HS-27A (cell line): Measurements from ENCODE around the gene MED9.

Experiments
- DNase-seq: peaks from one replicate; pipeline ENCODE4 v3.0.0-alpha.2; 2012; ENCODE audit warnings: low read depth, missing footprints

The MED9 gene

DNA sequence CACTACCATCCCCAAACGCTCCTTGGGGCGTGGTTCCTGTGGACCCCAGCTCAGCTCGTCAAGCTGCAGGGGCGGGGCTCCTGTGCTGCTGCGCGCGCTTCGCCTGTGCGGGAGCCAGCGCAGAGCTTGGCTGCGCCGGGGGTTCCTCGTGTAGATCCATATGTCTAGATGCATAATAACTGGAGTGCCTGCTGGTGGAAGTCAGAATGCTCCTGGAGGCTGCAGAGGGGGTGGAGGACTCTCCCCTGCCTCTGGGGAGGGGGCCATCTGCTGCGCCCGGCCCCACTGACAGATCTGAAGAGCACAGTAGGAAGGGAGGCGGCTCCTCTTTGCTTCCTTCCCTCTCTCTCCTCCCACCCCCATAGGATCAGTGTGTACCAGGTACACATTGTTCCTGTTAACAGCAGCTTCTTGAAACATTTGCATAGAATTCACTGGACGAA is 14.8 kb downstream of the MED9 start:
- DNase-seq: no peak

DNA sequence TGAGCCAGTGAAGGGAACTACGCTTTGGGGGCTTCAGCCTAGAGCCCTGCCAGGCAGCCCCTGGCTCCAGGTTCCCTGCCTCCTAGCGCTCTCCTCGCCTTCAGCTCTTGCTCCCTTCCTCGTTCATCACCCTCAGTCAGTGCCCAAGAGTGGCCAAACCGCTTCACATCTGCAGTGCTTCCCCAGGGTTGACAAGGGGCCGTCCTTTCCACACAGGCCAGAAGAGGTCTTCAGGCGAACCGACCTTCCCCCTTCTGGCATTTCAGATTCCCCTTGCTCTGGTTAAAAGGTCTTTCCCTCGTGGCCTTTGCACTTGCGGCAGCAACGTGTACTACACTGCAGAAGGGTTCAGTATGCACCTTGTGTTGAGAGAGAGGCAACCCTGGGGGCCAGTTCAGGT is 15.3 kb downstream of the MED9 start:
- DNase-seq: no peak

DNA sequence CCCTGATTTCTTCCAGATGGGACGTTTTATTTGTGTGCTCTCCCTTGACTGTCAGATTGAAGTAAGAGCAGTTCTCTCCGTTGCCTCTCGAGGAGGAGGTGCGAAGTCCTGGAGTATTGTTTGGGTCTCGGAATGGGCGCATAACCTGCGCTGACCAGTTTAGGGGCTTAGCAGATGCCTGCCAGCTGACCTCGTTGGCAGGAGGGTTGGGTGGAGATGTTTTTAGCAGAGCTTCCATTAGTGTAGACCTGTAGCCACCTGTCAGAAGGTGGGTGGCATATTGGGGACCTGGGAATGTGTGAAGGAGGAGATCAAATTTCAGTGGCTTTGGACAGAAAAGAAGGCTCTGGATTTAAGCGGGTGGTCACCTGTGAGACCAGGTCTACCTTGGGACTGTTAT is 15.8 kb downstream of the MED9 start:
- no peak for DNase-seq

DNA sequence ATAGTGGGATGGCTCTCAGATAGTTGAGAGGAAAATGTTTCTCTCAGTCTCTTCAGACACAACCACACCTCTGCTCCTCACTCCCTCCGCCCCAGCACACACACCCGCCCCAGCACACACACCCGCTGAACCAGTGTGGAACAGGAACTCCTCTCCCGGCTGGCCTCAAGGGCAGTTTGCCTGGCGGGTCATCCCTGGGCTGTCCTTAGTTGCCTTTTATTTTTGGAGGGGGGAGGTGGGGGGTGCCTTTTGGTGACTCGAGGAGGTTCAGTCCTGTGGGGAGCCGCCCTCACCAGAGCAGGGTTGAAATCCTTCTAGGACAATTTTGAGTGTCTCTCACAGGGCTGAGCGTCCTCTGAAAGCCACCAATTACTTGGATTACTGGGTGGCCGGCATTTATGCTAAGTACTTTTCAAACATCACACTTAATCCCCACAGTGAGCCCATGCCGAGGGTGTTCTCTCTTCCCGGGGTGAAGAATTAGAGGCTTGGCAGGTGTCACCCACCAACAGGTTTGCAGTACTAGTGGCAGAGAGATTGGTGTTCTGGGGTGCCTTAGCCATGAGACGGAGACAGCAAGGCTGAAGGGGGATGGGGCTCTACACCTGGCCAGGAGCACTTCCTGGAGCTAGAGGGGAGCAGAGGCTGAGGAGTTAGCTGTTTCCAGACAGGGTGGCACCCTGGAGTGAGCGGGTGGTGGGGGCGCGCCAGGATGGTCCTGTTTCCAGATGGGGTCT is 16.6 kb downstream of the MED9 start:
- no peak for DNase-seq

DNA sequence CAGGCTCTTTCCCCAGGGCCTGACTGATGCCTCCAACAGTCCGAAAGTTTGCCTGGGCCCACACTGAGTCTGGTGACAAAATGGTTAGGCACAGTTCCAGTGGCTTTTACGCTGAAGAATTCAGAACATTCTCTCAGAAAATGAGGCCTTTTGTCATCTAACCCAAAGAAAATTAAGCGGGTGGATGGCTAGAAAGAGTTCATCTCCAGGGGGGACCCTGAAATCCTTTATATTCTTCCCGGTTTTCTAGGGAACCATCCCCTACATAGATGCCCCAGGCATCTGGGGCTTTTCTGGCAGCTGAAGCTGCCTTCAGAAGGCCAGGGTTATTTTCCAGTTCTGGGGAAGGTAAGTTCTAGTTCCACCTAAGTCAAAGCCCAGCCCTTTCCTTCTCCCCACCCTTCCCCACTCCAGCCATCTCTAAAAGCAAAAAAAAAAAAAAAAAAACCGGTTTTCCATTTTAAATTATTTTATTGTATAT is 17.2 kb downstream of the MED9 start:
- DNase-seq: no peak

DNA sequence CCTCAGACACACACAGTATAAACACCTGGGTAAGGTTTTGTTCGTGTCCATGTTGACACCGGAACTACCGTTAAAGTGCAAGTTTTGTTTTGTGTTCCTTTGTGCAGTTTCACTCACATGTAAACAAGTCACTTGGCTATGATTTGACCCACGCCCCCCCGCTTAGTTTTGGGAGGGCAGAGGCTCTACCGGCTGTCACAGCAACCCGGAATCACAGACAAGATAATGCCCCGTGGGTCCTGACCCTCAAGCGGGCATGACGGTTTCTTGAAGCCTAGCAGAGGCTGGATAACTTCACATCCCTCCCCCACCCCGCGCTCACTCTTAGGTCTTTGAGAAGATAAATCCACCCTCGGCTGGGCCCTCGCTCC is 17.7 kb downstream of the MED9 start:
- DNase-seq: no peak

DNA sequence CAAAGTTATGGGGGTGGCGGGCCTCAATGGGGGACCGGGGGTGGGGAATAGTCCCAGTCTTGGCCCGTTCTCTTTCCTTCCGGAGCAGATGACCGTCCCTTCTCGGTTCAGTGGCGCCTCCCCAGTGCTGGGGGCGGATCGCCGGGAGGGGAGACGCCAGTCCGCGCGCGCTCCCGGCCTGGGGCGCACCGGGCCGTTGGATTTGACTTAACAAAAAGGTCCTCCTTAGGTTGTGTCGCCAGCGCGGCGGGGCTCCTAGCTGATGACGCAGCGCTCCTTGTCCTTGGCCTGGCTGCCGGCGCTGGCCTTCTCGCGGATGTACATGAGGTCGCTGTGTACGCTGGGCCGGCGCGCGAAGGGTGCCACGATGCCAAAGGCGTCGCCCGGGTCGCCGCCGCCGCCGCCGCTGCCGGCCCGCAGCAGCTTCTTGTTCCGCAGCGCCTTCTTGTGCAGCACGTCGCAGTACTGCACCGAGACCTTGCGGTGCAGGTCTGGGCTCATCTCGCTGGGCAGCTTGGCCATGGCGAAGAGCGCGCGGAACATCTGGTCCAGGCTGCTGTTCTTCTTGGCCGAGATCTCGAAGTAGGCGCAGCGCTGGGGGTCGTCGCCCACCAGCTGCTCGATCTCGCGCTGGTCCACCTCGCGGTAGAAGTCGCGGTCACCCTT is 18.2 kb downstream of the MED9 start:
- DNase-seq: no peak

DNA sequence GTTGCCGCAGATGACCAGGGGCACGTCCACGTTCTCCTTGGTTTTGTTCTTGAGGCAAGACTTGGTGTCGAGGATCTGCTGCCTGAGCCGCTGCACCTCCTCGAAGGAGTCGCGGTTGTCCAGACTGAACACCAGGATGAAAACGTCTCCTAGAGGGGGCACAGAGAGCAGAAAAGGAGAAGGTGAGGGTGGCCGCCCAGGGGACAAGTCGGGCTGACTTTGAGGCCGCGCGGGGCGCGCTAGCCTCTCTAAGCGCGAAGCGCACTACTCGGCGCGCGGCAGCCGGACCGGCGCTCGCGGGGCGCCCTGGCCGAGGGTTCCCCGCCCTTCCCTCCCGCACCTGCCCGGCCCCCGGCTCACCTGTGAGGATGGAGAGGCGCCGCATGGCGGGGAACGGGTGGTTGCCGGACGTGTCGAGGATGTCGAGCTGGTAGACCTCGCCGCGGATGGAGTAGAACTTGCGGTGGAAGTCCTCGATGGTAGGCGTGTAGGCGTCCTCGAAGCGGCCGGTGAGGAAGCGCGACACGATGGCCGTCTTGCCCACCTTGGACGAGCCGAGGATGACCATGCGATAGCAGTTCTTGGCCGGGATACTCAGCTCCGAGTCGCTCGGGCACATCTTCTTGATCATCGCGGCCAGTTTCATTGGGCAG is 18.9 kb downstream of the MED9 start:
- DNase-seq: no peak

DNA sequence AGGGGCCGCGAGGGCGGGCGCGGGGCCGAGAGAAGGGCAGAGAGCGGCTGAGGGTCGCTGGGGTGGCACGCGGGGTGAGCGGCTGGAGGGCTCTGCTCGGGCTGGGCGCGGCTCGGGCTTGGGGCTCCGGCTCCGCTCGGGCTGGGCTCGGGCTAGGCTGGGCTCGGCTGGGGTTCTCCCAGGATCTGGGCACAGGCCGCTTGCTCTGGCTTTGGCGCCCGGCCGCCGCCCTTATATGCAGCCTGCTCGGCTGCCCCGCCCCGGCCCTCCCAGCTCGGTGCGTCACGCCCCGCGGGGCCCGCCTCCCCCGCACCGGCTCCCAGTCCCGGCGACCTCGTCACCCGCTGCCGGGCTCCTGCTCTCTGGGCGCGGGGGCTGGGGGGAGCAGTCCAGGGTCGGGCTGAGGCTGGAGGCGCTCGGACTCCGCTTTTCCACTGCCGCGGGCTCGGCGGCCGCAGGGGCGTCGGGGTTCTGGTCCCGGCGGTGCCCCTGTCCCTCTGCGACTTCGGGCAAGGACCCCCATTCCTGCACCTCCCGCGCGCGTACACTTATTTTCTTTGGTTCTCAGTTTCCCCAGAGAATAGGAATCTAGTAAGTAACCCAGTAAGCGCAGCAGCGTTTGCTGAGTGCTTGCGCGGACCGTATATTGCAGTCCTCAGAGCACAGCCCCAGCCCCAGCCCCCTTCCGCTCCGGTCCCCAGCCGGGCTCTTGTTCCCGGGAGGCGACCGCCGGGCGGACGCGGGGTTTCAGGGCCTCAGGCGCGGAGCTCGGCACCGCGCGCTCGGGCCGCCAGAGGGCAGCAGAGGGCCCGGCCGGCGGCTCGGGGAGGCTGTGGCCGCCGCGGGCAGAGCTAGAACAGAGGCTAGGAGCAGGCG is 19.6 kb downstream of the MED9 start, which contains the start of gene RASD1:
RASD1 (minus strand) TSS at position 207 of the 876 bp plus-strand sequence. CDS start 214 bp downstream, outside the sequence.
- peak; percentile 51 for DNase-seq

DNA sequence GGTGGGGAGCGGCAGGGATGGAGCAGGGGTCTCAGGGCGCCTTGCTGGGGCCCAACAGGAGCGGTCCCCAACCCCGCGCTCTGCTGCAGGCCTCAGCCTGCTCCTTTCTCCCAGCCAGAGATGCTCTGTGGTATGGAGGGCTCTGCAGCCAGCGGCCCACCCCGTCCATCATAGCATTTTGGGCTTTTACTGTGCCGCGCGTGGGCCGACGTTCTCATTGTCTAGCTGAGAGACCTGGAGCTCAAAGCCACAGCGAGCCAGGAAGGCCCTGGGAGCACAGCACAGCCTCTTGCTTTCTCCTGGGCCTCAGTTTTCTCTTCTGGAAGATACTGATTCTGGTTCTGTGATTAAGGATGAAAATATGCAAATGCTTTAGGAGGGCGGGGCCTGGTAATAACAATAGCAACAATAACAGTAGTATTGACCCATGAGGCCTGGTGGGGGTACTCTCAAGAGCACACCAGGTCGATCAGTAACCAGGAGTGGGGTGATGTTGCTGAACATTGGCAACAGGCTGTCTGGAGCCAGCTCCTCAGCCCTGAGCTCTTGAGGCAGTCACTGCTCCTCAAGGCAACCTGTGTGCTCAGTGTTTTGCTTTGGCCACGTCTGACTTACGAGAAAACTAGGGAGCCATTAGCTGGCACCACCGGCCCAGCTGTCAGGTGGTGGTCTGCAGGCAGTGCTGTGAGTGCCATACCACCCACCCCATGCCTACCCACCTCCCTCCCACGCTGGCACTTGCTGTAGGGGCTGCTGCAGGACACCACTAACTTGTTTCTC is 20.5 kb downstream of the MED9 start:
- no peak for DNase-seq

DNA sequence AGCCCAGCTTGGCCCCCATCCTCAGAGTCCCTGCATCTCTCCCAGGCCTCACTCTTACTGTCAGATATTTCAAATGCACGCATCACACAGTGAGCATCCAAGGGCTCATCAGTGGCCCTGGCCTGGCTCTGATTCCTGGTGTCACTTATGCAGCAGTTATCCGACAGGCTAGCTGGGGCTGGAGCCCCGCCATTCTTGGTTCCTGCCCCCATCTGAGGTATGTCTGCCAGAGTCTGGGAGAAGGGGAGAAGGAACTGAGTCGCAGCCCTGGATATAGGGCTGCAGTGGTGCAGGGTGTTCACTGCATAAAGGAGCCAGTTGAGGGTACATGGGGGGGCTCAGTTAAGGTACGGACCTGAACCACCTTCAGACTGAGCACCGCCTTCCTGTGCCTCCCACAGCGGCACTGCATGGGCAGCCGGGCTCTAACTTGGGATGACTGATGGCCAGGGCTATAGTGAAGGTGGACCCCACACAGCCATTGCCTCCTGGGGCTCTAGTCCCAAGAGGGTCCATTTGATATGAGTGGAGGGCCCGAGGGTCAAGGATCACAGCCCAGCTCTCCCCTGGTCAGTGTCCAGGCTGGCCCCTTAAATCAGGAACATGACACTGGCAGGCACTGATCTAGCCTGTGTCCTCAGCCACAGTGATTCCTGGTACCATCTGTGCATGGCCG is 21.2 kb downstream of the MED9 start:
- DNase-seq: no peak

DNA sequence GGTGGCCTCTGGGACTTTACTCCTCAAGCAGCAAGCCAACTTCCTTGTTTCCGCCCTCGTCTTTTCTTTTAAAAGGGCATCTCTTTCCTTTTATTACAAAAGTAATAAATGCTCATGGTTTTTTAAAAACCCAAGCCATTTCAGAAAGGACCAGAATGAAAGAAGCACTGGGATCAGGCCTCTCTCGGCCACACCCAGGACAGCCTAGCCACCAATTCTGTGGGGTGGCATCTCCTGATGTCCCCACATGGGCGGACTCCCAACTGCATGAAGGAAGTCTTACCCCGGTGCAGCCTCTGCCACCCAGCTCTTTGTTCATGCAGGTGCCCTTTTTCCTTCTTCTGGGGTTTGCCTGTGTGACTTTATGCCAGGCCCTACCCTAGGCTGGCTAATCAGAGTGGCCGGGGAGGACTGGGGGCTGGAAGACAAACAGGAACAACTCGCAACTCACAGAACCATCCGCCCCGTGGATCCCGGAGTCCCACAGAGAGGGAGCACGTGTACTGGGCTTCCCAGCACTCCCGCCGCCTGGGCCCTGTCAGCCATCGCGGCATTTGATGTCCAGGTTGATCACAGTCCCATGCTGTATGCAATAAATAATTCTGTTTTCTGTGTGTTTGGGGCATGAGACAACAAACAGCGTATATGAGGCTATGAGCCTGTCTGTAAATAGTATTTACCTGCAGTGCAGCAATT is 22.0 kb downstream of the MED9 start:
- DNase-seq: no peak

DNA sequence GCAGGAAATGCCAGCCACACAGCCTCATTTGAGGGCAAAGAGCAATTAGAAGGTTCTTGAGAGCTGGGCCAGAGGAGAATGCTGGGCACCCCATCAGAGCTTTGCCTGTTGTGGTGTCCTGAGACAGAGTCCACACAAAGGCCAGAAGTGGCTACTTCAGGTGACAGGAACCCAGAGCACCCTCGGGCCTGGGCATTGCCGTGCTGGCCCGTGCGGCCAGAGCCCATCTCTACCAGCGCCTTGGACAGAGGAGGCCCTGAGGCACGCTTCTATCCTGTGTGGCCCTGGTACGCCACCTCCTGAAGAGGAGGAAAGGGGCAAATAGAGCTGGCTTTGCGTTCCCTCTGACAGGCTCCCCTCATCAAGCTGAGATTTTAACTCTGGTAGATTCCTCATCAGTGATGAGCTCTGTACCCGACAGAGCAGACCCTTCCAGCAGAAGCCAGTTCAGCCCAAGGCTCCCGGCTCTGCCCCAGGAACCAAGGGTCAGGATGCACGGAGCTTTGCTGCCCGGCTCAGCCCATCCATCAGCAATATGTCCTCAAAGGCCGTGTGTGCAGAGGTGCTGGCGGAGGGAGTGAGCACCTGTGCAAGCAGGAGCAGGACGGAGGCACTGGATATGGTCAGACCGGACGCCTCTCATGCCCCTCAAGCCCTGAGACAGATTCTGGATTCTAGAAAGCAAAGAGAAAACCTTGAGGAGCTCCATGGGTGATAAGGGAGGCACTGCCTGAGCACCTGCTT is 22.8 kb downstream of the MED9 start:
- no peak for DNase-seq

DNA sequence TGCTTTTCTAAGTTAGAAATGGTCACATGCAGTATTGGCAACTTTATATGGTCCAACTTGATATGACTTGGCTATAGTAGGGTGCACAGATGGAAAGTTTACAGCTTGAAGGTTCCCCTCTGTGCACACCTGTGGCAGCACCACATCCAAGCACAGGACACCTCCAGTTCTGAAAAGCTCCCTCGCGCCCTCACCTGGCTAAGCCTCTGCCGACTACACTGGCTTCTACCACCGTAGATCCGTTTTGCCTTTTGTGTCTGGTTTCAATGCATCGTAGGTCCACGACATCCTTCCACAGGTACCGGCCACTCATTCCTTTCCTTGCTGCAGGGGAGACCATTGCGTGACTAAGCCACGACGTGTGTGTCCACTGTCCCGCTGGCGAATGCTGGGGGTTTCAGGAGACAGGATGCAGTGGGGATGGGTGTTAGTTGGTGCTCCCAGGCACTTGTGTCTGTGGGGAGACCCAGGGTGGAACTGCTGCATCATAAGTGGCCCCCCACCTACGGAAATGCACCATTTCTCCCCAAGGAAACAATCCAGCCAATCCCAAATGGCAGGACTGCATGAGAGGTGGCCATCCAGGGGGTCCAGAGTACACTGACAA is 24.3 kb downstream of the MED9 start:
- DNase-seq: no peak

DNA sequence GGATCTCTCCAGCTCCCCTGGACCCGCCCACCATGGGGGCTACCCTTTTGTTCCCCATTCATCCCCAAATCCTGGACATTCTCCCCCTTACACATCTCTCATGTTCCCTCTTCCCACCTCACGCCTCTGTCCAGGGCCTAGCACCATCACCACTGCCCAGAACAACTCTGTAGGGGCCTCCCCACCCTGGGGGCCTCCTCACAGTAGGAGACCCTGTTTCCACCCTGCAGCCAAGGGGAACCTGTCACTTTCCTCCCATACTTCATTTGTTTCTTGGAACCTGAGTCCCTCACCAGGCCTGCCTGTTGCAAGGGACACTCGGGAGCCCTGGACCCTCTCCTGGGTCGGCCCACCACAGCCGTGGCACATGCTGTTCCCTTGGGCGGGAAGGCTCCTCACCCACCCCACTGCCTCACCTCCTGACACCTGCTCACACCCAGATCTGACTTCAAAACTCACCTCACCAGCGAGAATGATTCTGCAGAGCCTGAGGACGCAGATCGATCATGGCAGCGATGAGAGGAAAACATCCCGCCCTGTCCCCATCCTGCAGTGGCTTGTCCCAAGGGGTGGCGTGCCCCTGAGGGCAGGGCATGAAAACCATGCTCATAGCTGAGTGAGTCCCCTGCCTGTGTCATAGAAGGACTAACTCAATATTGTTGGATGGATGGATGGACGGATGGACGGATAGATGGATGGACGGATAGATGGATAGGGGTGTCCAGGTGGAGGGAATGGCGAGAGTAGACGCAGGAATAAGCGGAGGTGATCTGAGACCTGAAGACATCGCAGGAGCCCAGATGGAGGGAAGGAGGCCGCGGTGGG is 26.2 kb downstream of the MED9 start:
- DNase-seq: no peak

DNA sequence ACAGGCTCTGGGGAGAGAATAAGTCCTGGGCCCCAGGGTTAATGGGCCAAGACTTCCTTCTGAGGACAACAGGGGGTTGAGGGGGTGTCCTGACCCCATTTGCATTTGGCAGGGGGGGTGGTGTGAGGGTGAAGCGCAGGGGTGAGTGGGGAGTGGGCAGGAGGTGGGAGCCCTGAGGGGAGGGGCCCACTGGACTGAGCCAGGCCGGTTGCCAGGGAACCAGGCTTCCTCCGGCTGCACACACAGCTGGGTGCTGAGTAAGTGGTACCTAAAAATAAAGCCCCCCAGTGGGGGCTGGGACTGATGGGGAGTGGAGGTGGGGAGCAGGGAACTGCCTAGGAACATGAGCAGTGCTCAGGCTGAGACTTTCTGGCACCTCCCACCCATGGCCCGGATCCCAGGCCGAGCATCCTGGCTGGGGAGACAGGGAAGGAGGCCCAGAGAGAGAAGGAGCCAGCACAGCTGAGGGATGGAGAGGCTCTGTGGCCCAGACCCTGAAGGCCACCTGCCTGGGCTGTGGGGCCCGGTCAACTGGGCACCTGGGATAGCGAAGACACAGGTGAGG is 26.8 kb downstream of the MED9 start:
- DNase-seq: no peak

DNA sequence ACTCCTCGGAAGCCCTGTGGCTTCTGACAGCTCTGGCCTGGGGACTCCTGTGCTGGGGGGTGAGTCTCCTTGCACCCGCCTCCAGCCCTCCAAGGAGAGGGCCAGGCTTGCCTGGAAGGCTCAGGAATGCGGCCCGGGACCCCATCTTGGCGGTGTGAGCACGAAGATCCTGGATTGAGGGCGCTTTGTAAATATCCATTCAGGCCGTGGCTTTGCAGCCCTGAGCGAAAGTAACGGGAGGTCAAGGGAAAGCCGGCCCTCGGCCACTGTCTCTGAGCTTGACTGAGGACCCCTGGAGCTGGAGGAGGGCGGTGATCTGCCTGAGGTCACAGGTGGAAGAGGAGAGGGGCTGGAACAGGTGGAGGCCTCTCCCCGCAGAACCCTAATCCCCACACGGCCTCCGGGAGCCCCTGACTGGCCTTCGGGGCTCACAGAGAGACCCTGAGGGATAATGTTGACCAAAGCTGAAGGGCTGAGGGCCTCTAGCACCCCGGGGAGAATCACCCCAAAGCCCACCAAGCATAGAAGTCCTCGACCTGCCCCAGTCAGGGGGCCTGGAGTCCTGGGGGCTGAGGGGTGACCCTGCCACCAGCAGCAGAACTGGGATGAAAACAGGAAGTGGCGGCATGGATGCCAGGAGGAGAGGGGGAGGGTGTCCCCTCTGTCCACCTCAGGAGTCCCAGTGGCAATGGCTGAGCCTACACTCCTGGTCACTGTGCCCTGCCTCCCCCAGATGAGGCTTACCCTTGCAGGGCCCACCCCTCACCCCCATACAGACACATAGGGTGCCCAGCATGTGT is 27.7 kb downstream of the MED9 start:
- no peak for DNase-seq
